ENCODE data around the gene SGSM1.

SGSM1 gene

DNA sequence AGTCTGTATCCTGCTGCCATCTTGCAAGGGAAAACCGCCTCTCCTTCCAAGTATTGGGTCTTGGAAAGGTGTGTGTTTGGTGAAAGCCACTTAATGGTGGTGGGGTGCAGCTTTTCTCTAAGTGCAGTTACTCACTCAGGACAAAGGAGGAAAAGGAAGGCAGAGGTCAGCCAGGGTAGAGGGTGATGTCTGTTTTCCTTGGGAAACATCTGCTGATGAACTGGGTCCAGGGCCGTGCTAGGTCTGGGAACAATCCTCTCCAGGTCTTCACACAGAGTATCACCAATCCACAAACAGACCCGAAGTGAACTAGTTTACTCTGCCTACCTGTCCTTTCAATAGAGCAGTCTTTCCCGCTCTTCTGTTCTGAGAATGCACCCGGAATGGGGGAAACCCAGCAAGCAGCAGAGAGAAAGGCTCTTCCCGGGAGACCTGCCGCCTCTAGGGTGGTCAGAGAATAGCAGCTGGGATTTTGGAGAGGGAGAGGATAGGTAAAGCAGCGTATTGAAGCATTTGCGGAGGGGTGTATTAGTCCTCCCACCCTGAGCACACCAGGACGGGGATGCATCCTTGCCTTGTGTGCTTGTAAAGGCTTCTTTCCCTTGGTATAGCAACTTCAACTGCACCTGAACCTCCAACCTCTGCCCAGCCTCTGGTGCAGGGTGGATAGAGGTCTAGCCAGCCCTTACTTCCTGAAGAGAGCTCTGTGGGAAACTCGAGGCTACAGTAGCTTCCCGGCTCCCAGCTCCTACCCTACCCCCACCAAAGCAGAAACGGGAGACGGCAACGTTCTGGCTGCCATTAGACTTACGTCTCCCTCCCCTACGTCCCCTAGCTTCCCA lies 119.8 kb downstream of the SGSM1 start:
- FAIRE-seq (no peak), DNase-seq (ENCODE audit: insufficient read length, low spot score) (no peak)
- no peak for TF ChIP-seq POLR2A (IDR thresholded peaks at IDR 0.05; ENCODE audit: low read depth, low read length)

DNA sequence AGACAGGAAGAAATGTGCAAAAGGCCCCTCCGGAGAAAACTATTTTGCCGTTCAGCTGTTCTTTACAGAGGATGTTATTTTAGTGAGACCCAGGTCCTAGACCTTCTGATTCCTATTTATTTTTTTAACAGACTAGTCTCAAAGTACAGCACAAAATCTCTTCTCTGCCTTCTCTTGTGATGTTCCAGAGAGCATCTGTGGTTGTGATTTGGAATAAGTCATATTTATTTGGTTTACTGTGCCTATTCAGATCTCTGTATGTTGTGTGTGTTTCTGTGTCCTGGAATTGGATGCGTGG lies 120.4 kb downstream of the SGSM1 start:
- FAIRE-seq (no peak), DNase-seq (ENCODE audit: insufficient read length, low spot score) (no peak)
- no peak for TF ChIP-seq POLR2A (IDR thresholded peaks at IDR 0.05; ENCODE audit: low read depth, low read length)

DNA sequence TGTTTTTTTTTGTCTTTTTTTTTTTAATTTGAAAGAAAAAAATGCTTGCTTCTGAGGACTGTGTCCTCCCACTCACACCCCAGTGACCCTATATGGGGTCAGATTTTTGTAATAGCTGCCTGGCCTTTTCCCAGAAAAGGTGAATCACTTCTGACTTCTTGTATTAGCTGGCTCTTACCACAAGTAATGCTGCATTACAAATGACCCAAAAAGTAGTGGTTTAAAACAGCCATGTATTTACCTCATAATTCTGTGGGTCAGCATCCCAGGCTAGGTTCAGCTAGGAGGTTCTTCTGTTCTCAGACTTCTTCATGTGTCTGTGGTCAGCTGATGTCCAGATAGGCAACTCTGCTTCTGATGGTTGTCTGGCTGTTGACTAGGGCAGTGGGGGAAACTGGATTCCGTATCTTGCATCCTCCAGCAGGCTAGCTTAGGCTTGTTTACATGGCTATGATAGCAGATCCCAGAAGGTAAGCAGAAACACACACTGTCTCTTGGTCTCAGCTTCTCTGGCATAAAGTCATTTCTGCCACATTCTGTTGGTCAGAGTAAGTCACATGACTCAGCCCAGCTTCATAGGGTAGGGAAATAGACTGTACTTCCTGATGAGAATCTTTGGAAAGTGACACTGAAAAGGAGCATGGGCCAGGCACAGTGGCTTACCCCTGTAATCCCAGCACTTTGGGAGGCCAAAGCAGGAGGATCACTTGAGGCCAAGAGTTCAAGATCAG lies 121.0 kb downstream of the SGSM1 start:
- DNase-seq (ENCODE audit: insufficient read length, low spot score) (no peak), FAIRE-seq (no peak)
- TF ChIP-seq POLR2A (IDR thresholded peaks at IDR 0.05; ENCODE audit: low read depth, low read length) = no peak

DNA sequence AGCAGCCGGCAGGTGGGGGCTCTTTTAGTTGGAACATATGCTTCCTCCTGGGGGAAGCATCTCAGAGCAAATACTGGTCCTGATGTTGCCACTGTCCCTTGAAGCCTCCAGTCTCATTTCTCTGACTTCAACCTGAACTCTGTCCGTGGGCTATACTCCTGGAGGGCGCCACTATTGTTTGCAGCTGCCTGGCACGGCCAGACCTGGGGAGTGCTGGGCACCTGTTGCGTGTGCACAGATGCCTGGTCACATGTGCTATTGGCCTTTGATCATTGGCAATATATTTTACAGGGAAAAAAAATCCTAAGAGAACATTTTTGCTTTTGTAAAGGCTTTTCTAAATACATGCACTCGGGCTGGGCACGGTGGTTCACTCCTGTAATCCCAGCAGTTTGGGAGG lies 122.3 kb downstream of the SGSM1 start:
- FAIRE-seq = no peak
- DNase-seq (ENCODE audit: insufficient read length, low spot score) = no peak
- TF ChIP-seq POLR2A (IDR thresholded peaks at IDR 0.05; ENCODE audit: low read depth, low read length) = no peak

DNA sequence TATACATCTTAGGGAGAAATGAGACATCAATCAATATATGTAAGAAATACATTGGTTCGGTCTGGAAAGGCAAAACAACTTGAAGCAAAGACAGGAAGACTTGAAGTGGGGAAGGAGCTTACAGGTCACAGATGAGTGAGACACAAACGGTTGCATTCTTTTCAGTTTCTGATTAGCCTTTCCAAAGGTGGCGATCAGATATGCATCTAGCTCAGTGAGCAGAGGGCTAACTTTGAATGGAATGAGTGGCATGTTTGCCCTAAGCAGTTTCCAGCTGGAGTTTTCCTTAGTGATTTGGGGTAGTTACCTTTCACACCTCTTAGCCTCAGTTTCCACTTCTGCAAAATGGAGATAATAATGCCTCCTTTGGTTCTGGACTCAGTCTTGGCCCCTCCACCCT lies 124.7 kb downstream of the SGSM1 start:
- DNase-seq (ENCODE audit: insufficient read length, low spot score) (no peak), FAIRE-seq (no peak)
- TF ChIP-seq POLR2A (IDR thresholded peaks at IDR 0.05; ENCODE audit: low read depth, low read length) = no peak

DNA sequence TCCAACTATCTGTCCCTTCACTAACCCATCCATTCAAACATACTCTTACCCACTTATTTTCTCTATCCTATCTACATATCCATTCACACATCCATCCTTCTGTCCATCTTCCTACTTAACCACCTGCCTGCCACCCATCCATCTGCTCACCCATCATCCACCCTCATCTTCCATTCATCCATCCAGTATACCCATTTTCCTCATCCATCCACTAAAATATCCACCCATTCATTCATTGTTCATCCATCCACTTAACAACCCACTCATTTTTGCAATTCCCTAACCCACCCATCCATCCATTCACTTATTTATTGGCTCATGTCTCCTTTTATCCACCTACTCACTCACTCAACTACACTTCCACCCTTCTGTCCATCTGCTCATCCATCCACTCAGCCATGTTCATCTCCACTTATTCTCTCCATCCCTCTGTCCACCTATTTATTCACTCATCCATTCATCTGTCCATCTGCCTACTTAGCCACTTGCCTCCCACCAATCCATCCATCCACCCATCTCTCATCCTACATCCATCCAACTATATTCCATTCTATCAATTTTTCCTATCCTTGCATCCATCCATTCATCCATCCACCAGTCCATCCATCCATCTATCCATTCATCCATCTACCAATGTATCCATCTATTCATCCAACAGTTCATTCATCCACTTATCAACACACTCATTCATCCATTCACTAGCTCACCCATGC lies 129.9 kb downstream of the SGSM1 start:
- FAIRE-seq (no peak), DNase-seq (ENCODE audit: insufficient read length, low spot score) (no peak)
- TF ChIP-seq POLR2A (IDR thresholded peaks at IDR 0.05; ENCODE audit: low read depth, low read length) = no peak

DNA sequence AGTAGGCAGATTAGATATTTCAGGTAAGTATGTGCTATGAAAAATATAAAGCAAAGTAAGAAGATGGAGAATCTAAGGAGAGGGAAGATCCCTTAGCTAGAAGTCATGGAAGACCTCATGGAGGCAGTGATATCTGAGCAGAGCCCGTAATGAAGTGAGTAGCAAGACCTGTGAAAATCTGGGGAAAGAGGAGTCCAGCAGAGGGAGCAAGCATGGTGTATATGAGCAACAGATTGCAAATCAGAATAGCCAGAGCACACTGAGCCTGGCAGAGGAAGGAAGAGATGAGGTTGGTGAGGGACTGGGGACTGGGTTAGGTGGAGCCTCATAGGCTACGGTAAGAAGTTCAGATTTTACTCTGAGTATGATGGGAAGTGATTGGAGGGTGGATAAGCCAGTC lies 131.1 kb downstream of the SGSM1 start:
- peak; percentile 58 for FAIRE-seq
- no peak for DNase-seq (ENCODE audit: insufficient read length, low spot score)
- no peak for TF ChIP-seq POLR2A (IDR thresholded peaks at IDR 0.05; ENCODE audit: low read depth, low read length)

DNA sequence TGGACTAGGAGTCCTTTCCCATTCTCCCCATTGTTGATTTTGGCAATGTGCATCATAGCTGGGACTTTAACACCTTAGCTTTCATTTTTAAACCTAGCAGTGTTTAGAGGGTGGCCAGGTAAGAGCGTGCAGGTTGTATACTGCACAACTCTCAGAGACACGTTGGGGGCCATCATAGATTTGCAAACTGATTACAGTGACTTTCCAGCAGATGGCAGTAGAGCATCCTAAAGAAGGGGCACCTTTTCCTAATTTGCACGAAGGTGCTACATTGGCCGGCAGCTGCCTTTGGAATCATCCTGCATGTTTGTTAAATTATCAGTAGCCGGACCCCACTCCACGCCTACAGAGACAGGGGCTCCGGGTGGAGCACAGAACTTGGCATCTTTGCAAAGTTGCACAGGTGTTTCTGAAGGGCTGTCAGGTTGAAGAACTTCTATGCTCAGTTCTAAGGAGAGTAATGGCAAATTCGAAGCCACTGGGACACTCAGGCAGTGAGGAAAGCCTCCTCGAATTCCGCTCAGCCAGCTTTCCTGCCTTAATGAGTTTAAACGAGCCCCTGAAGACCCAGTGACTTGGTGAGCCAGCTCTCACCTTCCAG lies 132.8 kb downstream of the SGSM1 start:
- DNase-seq (ENCODE audit: insufficient read length, low spot score) = no peak
- FAIRE-seq = peak; percentile 62
- no peak for TF ChIP-seq POLR2A (IDR thresholded peaks at IDR 0.05; ENCODE audit: low read depth, low read length)

DNA sequence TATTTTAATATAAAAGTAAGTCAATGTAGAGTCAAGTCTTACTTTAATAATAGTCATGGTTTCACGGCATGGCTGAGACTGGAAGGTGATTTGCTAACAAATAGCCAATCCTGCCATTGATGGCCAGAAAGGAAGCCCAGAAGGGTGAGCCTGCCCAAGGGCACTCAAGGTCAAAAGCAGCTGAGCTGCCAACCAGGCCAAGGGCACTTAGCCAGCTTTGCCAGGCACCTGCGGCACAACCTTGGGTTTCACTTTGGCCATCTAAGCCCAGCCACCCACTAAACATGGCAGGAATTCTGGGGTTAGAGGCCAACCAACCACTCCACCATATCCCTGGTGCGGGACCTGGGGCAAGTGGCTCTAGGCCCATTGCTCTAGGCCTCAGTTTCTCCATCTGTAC lies 136.3 kb downstream of the SGSM1 start:
- FAIRE-seq = no peak
- no peak for DNase-seq (ENCODE audit: insufficient read length, low spot score)
- TF ChIP-seq POLR2A (IDR thresholded peaks at IDR 0.05; ENCODE audit: low read depth, low read length) = no peak

DNA sequence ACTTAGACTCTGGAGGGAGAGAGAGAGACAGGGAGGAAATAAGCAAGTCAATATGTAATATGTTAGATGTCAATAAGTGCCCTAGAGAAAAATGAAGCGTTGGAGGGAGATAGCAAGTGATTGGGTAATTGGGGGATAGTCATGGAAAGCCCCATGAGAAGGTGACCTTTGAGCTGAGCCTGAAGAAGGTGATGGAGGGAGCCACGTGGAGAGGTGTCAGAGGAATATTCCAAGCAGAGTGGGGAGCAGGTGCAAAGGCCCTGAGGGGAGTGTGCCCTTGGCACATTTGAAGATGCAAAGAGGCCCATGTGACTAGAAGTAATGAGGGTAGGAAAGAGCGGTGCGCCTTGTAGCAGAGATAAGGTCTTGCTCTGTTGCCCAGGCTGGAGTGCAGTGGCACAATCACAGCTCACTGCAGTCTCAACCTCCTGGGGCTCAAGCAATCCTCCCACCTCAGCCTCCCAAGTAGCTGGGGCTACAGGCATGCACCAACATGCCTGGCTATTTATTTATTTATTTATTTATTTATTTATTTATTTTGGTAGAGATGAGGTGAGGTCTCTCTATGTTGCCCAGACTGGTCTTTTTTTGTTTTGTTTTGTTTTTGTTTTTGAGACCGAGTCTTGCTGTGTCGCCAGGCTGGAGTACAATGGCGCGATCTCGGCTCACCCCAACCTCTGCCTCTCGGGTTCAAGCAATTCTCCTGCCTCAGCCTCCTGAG lies 138.4 kb downstream of the SGSM1 start:
- FAIRE-seq (no peak), DNase-seq (ENCODE audit: insufficient read length, low spot score) (no peak)
- TF ChIP-seq POLR2A (IDR thresholded peaks at IDR 0.05; ENCODE audit: low read depth, low read length) = no peak

DNA sequence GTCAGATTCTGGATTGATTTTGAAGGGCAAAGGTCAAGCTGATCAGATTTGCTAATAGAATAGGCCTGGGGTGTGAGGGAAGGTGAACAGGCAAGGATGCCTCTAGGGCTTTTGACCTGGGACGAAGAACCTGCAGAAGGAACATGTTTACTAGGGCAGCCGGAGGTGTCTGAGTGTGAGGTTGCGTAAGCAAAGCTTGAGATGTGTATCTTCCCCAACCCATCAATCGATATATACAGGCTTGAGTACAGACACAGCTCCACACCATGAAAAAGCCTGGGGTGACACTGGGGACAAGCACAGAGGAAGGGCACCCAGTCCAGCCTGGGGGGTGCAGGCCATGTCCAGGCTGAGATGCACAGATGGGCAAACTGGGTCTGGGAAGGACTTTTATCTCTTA lies 139.4 kb downstream of the SGSM1 start:
- TF ChIP-seq POLR2A (IDR thresholded peaks at IDR 0.05; ENCODE audit: low read depth, low read length) = no peak
- DNase-seq (ENCODE audit: insufficient read length, low spot score) = no peak
- no peak for FAIRE-seq

DNA sequence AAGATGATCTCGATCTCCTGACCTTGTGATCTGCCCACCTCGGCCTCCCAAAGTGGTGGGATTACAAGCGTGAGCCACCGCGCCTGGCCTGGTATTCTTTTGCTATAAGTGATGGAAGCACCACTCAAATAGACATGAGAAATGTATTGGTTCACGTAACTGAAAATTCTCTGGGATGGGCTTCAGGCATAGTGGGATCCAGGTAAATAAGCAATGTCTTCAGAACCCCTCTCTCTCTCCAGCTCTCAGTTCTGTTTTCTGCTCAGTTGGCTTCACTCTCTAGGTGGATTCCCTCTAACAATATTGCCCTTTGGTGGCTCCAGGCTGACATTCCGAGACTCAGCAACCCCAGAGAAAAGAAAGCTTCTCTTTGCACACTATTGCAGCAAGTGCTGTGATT lies 141.4 kb downstream of the SGSM1 start:
- FAIRE-seq (no peak), DNase-seq (ENCODE audit: insufficient read length, low spot score) (no peak)
- no peak for TF ChIP-seq POLR2A (IDR thresholded peaks at IDR 0.05; ENCODE audit: low read depth, low read length)

DNA sequence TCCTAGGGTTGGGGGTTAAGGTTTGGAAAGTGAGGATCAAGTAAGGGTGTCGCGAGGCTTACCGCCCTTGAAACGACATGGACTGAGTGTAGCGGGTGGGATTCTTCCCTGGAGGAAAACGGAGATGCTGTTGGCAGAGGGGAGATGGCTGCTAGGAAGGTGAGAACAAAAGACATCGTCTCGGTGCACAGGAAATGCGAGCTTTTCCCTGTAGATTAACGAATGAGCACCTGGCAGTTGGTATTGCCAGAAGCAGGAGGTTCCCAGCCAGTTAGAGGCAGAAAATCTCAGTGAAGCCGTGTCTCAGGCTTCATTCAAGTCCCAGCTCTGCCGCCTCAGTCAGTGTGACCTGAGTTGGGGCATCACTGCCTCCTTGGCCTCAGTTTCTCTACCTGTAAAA lies 141.9 kb downstream of the SGSM1 start:
- no peak for TF ChIP-seq POLR2A (IDR thresholded peaks at IDR 0.05; ENCODE audit: low read depth, low read length)
- DNase-seq (ENCODE audit: insufficient read length, low spot score) (no peak), FAIRE-seq (no peak)
